ENCODE data around the gene KCNQ5. TPM values are rescaled to one million over a fixed set of nuclear protein-coding genes. Genes with fewer than 3 reads are reported as not detected.

Gene KCNQ5
- total RNA-seq, 1 experiment from 2014 or later, result 17.8 TPM

DNA sequence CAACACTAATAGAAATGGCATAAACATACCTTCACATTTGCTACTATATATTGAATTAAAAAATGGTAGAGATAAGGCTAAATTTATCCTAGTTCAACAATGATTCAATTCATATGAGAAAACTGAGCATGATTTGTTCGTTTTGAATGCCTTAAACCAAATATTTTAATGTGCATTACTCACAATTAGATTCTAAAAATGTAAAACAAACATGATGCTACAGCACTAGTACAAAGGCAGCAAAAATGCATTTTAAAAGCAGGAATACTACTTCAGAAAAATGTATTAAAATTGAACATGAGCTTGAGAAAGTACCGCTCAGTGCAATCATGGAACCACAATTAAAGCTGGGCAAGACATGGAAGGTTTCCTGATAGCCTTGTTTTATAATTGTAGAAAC lies 195.3 kb downstream of the KCNQ5 start:
- intact Hi-C loops (cut with micrococcal nuclease; ENCODE audit: unreplicated experiment), result no loop called here
- Histone ChIP-seq H3K36me3 (ENCODE audit: insufficient read depth, low read length, poor library complexity, severe bottlenecking) (no peaks in the 10 kb centered on the region), H3K27ac (ENCODE audit: low read depth, low read length, poor library complexity, severe bottlenecking) (no peak overlapping the region), H3K4me3 (ENCODE audit: low read depth, low read length, poor library complexity, severe bottlenecking) (no peak overlapping the region), H3K27me3 (replicated peaks; ENCODE audit: insufficient read depth, low read depth, low read length, poor library complexity) (no peaks in the 10 kb centered on the region), H3K4me1 (ENCODE audit: insufficient read depth, low read length, poor library complexity, severe bottlenecking) (no peaks in the 10 kb centered on the region), H3K9me3 (ENCODE audit: low read depth, low read length, poor library complexity, severe bottlenecking) (no peaks in the 10 kb centered on the region)
- DNase-seq (ENCODE audit: low spot score), result no peak
- BruUV-seq (replicated peaks), result no TSS peak
- TF ChIP-seq, protein P1, sequence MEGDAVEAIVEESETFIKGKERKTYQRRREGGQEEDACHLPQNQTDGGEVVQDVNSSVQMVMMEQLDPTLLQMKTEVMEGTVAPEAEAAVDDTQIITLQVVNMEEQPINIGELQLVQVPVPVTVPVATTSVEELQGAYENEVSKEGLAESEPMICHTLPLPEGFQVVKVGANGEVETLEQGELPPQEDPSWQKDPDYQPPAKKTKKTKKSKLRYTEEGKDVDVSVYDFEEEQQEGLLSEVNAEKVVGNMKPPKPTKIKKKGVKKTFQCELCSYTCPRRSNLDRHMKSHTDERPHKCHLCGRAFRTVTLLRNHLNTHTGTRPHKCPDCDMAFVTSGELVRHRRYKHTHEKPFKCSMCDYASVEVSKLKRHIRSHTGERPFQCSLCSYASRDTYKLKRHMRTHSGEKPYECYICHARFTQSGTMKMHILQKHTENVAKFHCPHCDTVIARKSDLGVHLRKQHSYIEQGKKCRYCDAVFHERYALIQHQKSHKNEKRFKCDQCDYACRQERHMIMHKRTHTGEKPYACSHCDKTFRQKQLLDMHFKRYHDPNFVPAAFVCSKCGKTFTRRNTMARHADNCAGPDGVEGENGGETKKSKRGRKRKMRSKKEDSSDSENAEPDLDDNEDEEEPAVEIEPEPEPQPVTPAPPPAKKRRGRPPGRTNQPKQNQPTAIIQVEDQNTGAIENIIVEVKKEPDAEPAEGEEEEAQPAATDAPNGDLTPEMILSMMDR (conservative IDR thresholded peaks at IDR 0.05; ENCODE audit: low read depth, low read length), result no peak
- no peak for TF ChIP-seq EZH2 (IDR thresholded peaks at IDR 0.05; ENCODE audit: borderline replicate concordance, low read depth, low read length, poor library complexity, severe bottlenecking)
- CTCF ChIA-PET, result no interaction called here
- POLR2A ChIA-PET (ENCODE audit: low non-redundant PET), result no interaction called here

DNA sequence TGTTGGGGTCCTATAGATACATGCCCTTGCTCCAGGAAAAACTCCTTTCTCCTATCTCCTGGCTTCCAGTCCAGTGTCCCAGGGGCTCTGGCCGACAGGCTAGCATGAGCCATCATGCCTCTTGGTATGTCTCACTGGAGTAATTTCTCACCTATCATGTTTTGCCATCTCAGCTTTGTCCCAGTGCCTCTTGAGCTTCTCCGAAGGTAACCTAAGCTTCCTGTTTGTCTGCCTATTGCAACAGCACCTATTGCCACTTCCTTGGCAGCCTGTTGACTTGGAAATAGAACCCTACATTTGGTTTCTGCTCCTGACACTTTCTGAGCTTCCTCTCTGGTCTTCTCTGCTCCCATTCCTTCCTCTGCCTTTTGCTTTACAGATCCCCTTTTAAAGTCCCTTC lies 197.7 kb downstream of the KCNQ5 start:
- TF ChIP-seq, protein P1 (conservative IDR thresholded peaks at IDR 0.05; ENCODE audit: low read depth, low read length), result no peak
- no peak for TF ChIP-seq EZH2 (IDR thresholded peaks at IDR 0.05; ENCODE audit: borderline replicate concordance, low read depth, low read length, poor library complexity, severe bottlenecking)
- no peak for DNase-seq (ENCODE audit: low spot score)
- H3K9me3 ChIP-seq (ENCODE audit: low read depth, low read length, poor library complexity, severe bottlenecking), result no peaks in the 10 kb centered on the region
- no peaks in the 10 kb centered on the region for H3K4me1 ChIP-seq (ENCODE audit: insufficient read depth, low read length, poor library complexity, severe bottlenecking)
- POLR2A ChIA-PET (ENCODE audit: low non-redundant PET), result no interaction called here
- no peaks in the 10 kb centered on the region for H3K27me3 ChIP-seq (replicated peaks; ENCODE audit: insufficient read depth, low read depth, low read length, poor library complexity)
- no TSS peak for BruUV-seq (replicated peaks)
- intact Hi-C loops (cut with micrococcal nuclease; ENCODE audit: unreplicated experiment), result no loop called here
- no peak overlapping the region for H3K27ac ChIP-seq (ENCODE audit: low read depth, low read length, poor library complexity, severe bottlenecking)
- H3K36me3 ChIP-seq (ENCODE audit: insufficient read depth, low read length, poor library complexity, severe bottlenecking), result no peaks in the 10 kb centered on the region
- CTCF ChIA-PET, result no interaction called here
- no peak overlapping the region for H3K4me3 ChIP-seq (ENCODE audit: low read depth, low read length, poor library complexity, severe bottlenecking)

DNA sequence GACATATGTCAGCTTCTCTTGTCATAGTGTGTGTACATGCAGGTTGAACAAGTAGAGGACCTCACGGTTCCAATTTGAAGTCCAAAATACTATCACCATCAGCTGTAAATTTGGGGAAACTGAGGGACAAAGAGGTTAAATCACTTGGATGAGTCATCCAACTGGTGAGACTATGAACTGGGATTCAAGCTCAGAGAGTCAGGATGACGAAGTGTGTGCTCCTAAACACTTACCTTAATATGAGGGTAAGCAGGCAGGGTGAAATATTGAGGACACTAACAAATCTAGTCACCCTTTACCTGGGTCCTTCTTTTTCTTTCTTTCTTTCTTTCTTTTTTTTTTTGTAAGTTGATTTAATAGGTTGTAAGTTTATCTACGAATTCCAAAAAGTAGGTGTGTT lies 198.3 kb downstream of the KCNQ5 start:
- no TSS peak for BruUV-seq (replicated peaks)
- Histone ChIP-seq H3K27ac (ENCODE audit: low read depth, low read length, poor library complexity, severe bottlenecking) (no peak overlapping the region), H3K4me3 (ENCODE audit: low read depth, low read length, poor library complexity, severe bottlenecking) (no peak overlapping the region), H3K9me3 (ENCODE audit: low read depth, low read length, poor library complexity, severe bottlenecking) (no peaks in the 10 kb centered on the region), H3K36me3 (ENCODE audit: insufficient read depth, low read length, poor library complexity, severe bottlenecking) (no peaks in the 10 kb centered on the region), H3K4me1 (ENCODE audit: insufficient read depth, low read length, poor library complexity, severe bottlenecking) (no peaks in the 10 kb centered on the region), H3K27me3 (replicated peaks; ENCODE audit: insufficient read depth, low read depth, low read length, poor library complexity) (no peaks in the 10 kb centered on the region)
- POLR2A ChIA-PET (ENCODE audit: low non-redundant PET), result no interaction called here
- no peak for TF ChIP-seq EZH2 (IDR thresholded peaks at IDR 0.05; ENCODE audit: borderline replicate concordance, low read depth, low read length, poor library complexity, severe bottlenecking)
- TF ChIP-seq, protein P1 (conservative IDR thresholded peaks at IDR 0.05; ENCODE audit: low read depth, low read length), result no peak
- no peak for DNase-seq (ENCODE audit: low spot score)
- intact Hi-C loops (cut with micrococcal nuclease; ENCODE audit: unreplicated experiment), result no loop called here
- CTCF ChIA-PET, result no interaction called here
